NCI-H2196 treated with DMSO at 0.1 percent for 48 hours (cell line): ENCODE results near the gene THSD4.
"Not testable (repeated sequence)": the region's sequence is repeated elsewhere in the genome, so short reads cannot be mapped to it uniquely, and the experiment has no call there.

Experiments used
- DNase-seq: peaks from one replicate; lab custom pipeline; 2025; ENCODE audit not compliant: unreplicated experiment; lab: John Stamatoyannopoulos, UW

Gene THSD4

GRCh38 chr15:71118881-71119632 is 3.8 kb downstream of the THSD4 start:
- DNase-seq: no peak

- DNase-seq: no peak
Measured at GRCh38 chr15:71120428-71120944, 5.2 kb downstream of the THSD4 start.

GRCh38 chr15:71121442-71121841 is 6.2 kb downstream of the THSD4 start:
- no peak for DNase-seq

GRCh38 chr15:71124937-71125790 is 9.9 kb downstream of the THSD4 start:
- no peak for DNase-seq

- DNase-seq: no peak
Measured at GRCh38 chr15:71125831-71126450, 10.7 kb downstream of the THSD4 start.

GRCh38 chr15:71127083-71127482 is 11.8 kb downstream of the THSD4 start:
- DNase-seq: no peak

GRCh38 chr15:71128159-71128558 is 12.9 kb downstream of the THSD4 start:
- not testable (repeated sequence) for DNase-seq

- DNase-seq: no peak
Measured at GRCh38 chr15:71128939-71129562, 13.8 kb downstream of the THSD4 start.

GRCh38 chr15:71129669-71130068 is 14.4 kb downstream of the THSD4 start:
- DNase-seq: no peak

GRCh38 chr15:71131601-71132362 is 16.5 kb downstream of the THSD4 start:
- DNase-seq: no peak

GRCh38 chr15:71133747-71134472 is 18.6 kb downstream of the THSD4 start:
- DNase-seq: no peak

GRCh38 chr15:71136159-71136783 is 21.0 kb downstream of the THSD4 start:
- no peak for DNase-seq

- DNase-seq: no peak
Measured at GRCh38 chr15:71136793-71137518, 21.7 kb downstream of the THSD4 start.

GRCh38 chr15:71138473-71138872 is 23.2 kb downstream of the THSD4 start:
- DNase-seq: no peak

- no peak for DNase-seq
Measured at GRCh38 chr15:71139241-71139640, 24.0 kb downstream of the THSD4 start.

GRCh38 chr15:71141572-71141971 is 26.3 kb downstream of the THSD4 start:
- no peak for DNase-seq

GRCh38 chr15:71142780-71143179 is 27.5 kb downstream of the THSD4 start:
- DNase-seq: no peak
